Measurements from ENCODE around the gene HOMER2.

DNA sequence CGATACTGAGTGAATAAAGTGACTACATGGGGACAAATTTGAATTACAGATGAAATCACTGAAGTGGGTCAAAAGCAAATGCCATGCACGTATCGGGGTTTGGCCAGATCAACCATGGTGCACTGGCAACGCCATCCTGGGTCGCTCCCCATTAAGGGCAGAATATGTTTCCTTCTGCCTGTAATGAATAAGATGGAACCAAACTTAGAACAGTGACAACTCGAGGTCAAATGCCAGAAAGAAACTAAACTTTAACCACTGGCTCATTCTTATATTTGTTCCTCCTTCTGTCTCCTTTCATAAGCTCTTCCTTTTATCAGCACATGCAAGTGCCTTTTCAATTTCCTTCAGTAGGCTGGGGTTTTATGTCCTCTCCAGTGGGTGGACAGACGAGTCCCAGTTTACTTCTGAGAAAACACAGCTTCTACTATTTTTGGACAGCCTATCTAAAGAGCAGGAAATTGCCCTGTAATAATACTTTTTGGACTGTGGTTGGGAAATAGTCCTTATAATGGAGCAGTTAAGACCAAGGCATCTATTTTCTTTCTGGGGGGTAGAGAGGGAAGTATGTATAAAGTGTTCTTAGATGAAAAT is 81.7 kb downstream of the HOMER2 start:
- TF ChIP-seq, protein P1, sequence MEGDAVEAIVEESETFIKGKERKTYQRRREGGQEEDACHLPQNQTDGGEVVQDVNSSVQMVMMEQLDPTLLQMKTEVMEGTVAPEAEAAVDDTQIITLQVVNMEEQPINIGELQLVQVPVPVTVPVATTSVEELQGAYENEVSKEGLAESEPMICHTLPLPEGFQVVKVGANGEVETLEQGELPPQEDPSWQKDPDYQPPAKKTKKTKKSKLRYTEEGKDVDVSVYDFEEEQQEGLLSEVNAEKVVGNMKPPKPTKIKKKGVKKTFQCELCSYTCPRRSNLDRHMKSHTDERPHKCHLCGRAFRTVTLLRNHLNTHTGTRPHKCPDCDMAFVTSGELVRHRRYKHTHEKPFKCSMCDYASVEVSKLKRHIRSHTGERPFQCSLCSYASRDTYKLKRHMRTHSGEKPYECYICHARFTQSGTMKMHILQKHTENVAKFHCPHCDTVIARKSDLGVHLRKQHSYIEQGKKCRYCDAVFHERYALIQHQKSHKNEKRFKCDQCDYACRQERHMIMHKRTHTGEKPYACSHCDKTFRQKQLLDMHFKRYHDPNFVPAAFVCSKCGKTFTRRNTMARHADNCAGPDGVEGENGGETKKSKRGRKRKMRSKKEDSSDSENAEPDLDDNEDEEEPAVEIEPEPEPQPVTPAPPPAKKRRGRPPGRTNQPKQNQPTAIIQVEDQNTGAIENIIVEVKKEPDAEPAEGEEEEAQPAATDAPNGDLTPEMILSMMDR (IDR thresholded peaks at IDR 0.05; ENCODE audit: poor library complexity), result no peak
- TF ChIP-seq EZH2 (IDR thresholded peaks at IDR 0.05; ENCODE audit: borderline replicate concordance), result no peak

Data from hepatocyte (in vitro differentiated cells).